Chondrocyte (in vitro differentiated cells): ENCODE data around the gene PEAK1. TPM values are rescaled to one million over a fixed set of nuclear protein-coding genes. Genes with fewer than 3 reads are reported as not detected.

Source experiments
- DNase-seq: peaks from one replicate; pipeline ENCODE4 v3.0.0; 2021; ENCODE audit warnings: mixed read lengths, low spot score
- H3K27ac Mint-ChIP-seq: one replicate; pipeline ENCODE4 v1.8.0; 2021; ENCODE audit warnings: mild to moderate bottlenecking, moderate library complexity, mixed read lengths; ENCODE audit not compliant: unreplicated experiment
- H3K27me3 Mint-ChIP-seq: 2 replicates; pipeline ENCODE4 v1.8.0; 2021; ENCODE audit warnings: low read depth, mixed read lengths
- H3K36me3 Mint-ChIP-seq: 2 replicates; pipeline ENCODE4 v1.8.0; 2021; ENCODE audit warnings: low read depth, mixed read lengths
- H3K4me1 Mint-ChIP-seq: 2 replicates; pipeline ENCODE4 v1.8.0; 2021; ENCODE audit warnings: low read depth, mild to moderate bottlenecking, mixed read lengths
- H3K4me3 Mint-ChIP-seq: one replicate; pipeline ENCODE4 v1.8.0; 2021; ENCODE audit warnings: mild to moderate bottlenecking, moderate library complexity, mixed read lengths; ENCODE audit not compliant: unreplicated experiment
- H3K9me3 Mint-ChIP-seq: 2 replicates; pipeline ENCODE4 v1.8.0; 2021; ENCODE audit warnings: low read depth, mixed read lengths
- total RNA-seq: library from RNA; stranded (reverse); gene quantifications from 3 replicates; pipeline ENCODE4 v1.2.1, GENCODE V29; 2021
- TF ChIP-seq, protein P1 (sequence below): fragments of 200-600 bp; sonication (generic); IDR thresholded peaks from 2 replicates; pipeline ENCODE4 v1.5.0; 2021; ENCODE audit warnings: antibody characterized with exemption, mild to moderate bottlenecking, moderate library complexity

PEAK1 gene
- total RNA-seq, 1 donor from 2014 or later = 143 TPM

GRCh38 chr15:77201665-77202064, 218.2 kb downstream of the PEAK1 start:
- peaks cover 19% of the 10 kb centered on the region for H3K9me3 Mint-ChIP-seq
- DNase-seq = no peak
- H3K4me3 Mint-ChIP-seq = no peak overlapping the region
- peaks cover 8% of the 10 kb centered on the region for H3K4me1 Mint-ChIP-seq
- H3K27me3 Mint-ChIP-seq = no peaks in the 10 kb centered on the region
- H3K36me3 Mint-ChIP-seq = peaks cover 22% of the 10 kb centered on the region
- TF ChIP-seq, protein P1, sequence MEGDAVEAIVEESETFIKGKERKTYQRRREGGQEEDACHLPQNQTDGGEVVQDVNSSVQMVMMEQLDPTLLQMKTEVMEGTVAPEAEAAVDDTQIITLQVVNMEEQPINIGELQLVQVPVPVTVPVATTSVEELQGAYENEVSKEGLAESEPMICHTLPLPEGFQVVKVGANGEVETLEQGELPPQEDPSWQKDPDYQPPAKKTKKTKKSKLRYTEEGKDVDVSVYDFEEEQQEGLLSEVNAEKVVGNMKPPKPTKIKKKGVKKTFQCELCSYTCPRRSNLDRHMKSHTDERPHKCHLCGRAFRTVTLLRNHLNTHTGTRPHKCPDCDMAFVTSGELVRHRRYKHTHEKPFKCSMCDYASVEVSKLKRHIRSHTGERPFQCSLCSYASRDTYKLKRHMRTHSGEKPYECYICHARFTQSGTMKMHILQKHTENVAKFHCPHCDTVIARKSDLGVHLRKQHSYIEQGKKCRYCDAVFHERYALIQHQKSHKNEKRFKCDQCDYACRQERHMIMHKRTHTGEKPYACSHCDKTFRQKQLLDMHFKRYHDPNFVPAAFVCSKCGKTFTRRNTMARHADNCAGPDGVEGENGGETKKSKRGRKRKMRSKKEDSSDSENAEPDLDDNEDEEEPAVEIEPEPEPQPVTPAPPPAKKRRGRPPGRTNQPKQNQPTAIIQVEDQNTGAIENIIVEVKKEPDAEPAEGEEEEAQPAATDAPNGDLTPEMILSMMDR = no peak
- H3K27ac Mint-ChIP-seq = no peak overlapping the region

GRCh38 chr15:77196381-77196780, 223.5 kb downstream of the PEAK1 start:
- no peaks in the 10 kb centered on the region for H3K27me3 Mint-ChIP-seq

GRCh38 chr15:77195586-77195985, 224.3 kb downstream of the PEAK1 start:
- peaks cover 23% of the 10 kb centered on the region for H3K36me3 Mint-ChIP-seq
- peaks cover 19% of the 10 kb centered on the region for H3K9me3 Mint-ChIP-seq
- no peak overlapping the region for H3K27ac Mint-ChIP-seq
- no peak for DNase-seq
- no peaks in the 10 kb centered on the region for H3K27me3 Mint-ChIP-seq
- peaks cover 15% of the 10 kb centered on the region for H3K4me1 Mint-ChIP-seq
- no peak overlapping the region for H3K4me3 Mint-ChIP-seq
- TF ChIP-seq, protein P1 = no peak

More at GRCh38 chr15:77196381-77196780, 223.5 kb downstream of the PEAK1 start:
- Mint-ChIP-seq H3K36me3 (peaks cover 23% of the 10 kb centered on the region), H3K9me3 (peaks cover 19% of the 10 kb centered on the region), H3K4me1 (peaks cover 12% of the 10 kb centered on the region), H3K4me3 (no peak overlapping the region), H3K27ac (no peak overlapping the region)
- DNase-seq = no peak
- TF ChIP-seq, protein P1 = no peak

DNA sequence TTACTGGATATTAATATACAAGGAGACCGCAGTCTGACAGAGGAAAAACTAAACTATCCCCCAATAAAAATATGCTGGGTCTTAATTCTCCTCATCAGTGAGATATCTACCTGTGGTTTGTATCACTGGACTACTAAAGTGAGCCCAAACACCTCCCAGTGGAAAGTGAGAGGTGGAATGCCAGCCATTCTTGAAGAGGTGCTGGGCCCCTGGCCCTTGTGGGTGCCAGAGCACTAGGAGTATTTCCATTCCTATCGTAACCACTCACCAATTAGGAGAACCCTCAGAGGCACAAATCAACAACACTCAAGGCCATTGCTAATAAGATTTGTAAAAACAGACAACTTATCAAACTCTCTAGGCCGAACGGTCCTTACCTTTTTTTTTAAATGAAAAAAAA, 227.5 kb downstream of the PEAK1 start:
- Mint-ChIP-seq H3K36me3 (peaks cover 5% of the 10 kb centered on the region), H3K9me3 (no peaks in the 10 kb centered on the region), H3K27me3 (no peaks in the 10 kb centered on the region), H3K4me3 (no peak overlapping the region), H3K4me1 (peaks cover 30% of the 10 kb centered on the region), H3K27ac (no peak overlapping the region)
- no peak for DNase-seq
- TF ChIP-seq, protein P1 = no peak

DNA sequence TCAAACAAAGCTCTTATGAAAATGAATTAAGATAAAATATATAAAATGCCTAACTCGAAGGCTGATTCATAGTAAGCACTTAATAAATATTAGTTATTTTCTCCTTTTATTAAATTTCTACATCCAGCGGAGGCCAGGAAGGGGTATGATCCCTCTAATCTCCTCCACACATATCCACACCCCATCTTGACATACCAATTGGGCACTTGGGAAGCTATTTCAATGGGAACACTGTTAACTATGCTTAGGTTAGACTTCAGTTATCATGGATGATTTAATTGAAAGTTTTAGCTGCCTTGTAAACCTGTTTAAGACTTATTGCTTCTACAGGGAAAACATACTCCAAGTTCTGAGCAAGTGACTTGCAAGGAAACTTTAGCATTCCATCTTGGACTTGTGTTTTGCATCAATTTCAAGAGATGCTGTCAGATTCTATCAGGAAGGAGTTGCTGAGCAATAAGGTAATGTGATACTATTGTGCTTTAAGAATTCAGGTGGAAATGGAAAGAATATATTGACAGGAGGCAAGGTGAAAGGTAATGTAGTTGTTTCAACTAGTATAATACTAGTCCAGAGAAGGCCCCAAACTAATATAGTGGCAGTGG, 228.6 kb downstream of the PEAK1 start:
- DNase-seq = no peak
- TF ChIP-seq, protein P1 = no peak
- no peak overlapping the region for H3K27ac Mint-ChIP-seq
- H3K4me1 Mint-ChIP-seq = peaks cover 41% of the 10 kb centered on the region
- H3K4me3 Mint-ChIP-seq = no peak overlapping the region
- H3K9me3 Mint-ChIP-seq = no peaks in the 10 kb centered on the region
- peaks cover 5% of the 10 kb centered on the region for H3K36me3 Mint-ChIP-seq
- H3K27me3 Mint-ChIP-seq = no peaks in the 10 kb centered on the region
